CD14-positive monocyte (primary cell): ENCODE data around the gene TMEM150C. TPM values are rescaled to one million over a fixed set of nuclear protein-coding genes. Genes with fewer than 3 reads are reported as not detected.

Source experiments
- DNase-seq, 3 donors: peaks; one replicate each; pipeline ENCODE4 v3.0.0-alpha.2; 2011 to 2022
- H2AFZ ChIP-seq: 2 replicates; pipeline ENCODE4 v1.6.0; 2012; ENCODE audit warnings: mild to moderate bottlenecking, low read depth, low read length, inconsistent platforms; ENCODE audit not compliant: insufficient read depth, poor library complexity, severe bottlenecking
- H3K27ac ChIP-seq, 2 donors: 1 replicate in 1 of 2; 2 replicates in 1 of 2; pipeline ENCODE4 v1.5.1; 2012 to 2013; ENCODE audit warnings: low read length in 2 of 2, control low read depth in 1 of 2, inconsistent platforms in 1 of 2, low read depth in 1 of 2, mild to moderate bottlenecking in 1 of 2
- H3K27me3 ChIP-seq, 2 donors: one replicate each; pipeline versions ENCODE4 v1.6.0 to v1.6.1; 2011 to 2013; ENCODE audit warnings: low read length in 2 of 2; ENCODE audit not compliant: control insufficient read depth in 2 of 2, insufficient read depth in 2 of 2
- H3K36me3 ChIP-seq, 2 donors: replicated peaks in 1 of 2; 1 replicate in 1 of 2; 2 replicates in 1 of 2; pipeline versions ENCODE4 v1.5.1 to v1.6.1; 2012 to 2013; ENCODE audit warnings: low read length in 2 of 2, control low read depth in 1 of 2, inconsistent platforms in 1 of 2, mild to moderate bottlenecking in 1 of 2; ENCODE audit not compliant: insufficient read depth in 2 of 2, control insufficient read depth in 1 of 2
- H3K4me1 ChIP-seq, 2 donors: 1 replicate in 1 of 2; 2 replicates in 1 of 2; pipeline versions ENCODE4 v1.5.1 to v1.6.1; 2012 to 2013; ENCODE audit warnings: low read length in 2 of 2, control low read depth in 1 of 2, inconsistent platforms in 1 of 2, mild to moderate bottlenecking in 1 of 2, moderate library complexity in 1 of 2; ENCODE audit not compliant: insufficient read depth in 2 of 2, control insufficient read depth in 1 of 2
- H3K4me2 ChIP-seq: replicated peaks from 2 replicates; pipeline ENCODE3; 2012; ENCODE audit warnings: low read length, moderate library complexity, mild to moderate bottlenecking; ENCODE audit not compliant: poor library complexity, severe bottlenecking; ENCODE audit errors: extremely low read depth
- H3K4me3 ChIP-seq, 3 experiments: fragments of 200-600 bp in 1 of 3; sonication (generic) in 1 of 3; replicated peaks in 1 of 3; 1 replicate in 2 of 3; 2 replicates in 1 of 3; pipeline ENCODE4 v1.5.1; 2011 to 2013; ENCODE audit warnings: low read length in 3 of 3, mild to moderate bottlenecking in 3 of 3, control low read depth in 2 of 3, low read depth in 2 of 3, inconsistent platforms in 1 of 3, moderate library complexity in 1 of 3
- H3K79me2 ChIP-seq: 2 replicates; pipeline ENCODE4 v1.6.0; 2012; ENCODE audit warnings: mild to moderate bottlenecking, control low read depth, inconsistent platforms, low read length, moderate library complexity; ENCODE audit not compliant: insufficient read depth
- H3K9ac ChIP-seq: 2 replicates; pipeline ENCODE4 v1.6.0; 2017; ENCODE audit warnings: low read length, mild to moderate bottlenecking; ENCODE audit not compliant: insufficient read depth, poor library complexity, severe bottlenecking
- H3K9me3 ChIP-seq, 2 donors: replicated peaks in 1 of 2; 1 replicate in 1 of 2; 2 replicates in 1 of 2; pipeline versions ENCODE4 v1.5.1 to v1.6.1; 2012 to 2013; ENCODE audit warnings: low read length in 2 of 2, control low read depth in 1 of 2; ENCODE audit not compliant: control insufficient read depth in 1 of 2, insufficient read depth in 1 of 2
- H4K20me1 ChIP-seq: 2 replicates; pipeline ENCODE4 v1.6.0; 2012; ENCODE audit warnings: mild to moderate bottlenecking, low read length, control low read depth, moderate library complexity; ENCODE audit not compliant: insufficient read depth
- H3K27ac Mint-ChIP-seq, 7 donors: one replicate each; pipeline ENCODE4 v1.8.0; 2020; ENCODE audit warnings: mild to moderate bottlenecking in 7 of 7, mixed read lengths in 7 of 7, moderate library complexity in 6 of 7, inconsistent platforms in 2 of 7
- H3K27me3 Mint-ChIP-seq, 3 donors: one replicate each; pipeline ENCODE4 v1.8.0; 2021 to 2022; ENCODE audit warnings: low read depth in 3 of 3, mild to moderate bottlenecking in 3 of 3, mixed read lengths in 3 of 3, moderate library complexity in 3 of 3, inconsistent platforms in 1 of 3
- H3K36me3 Mint-ChIP-seq, 2 donors: one replicate each; pipeline ENCODE4 v1.8.0; 2020; ENCODE audit warnings: mixed read lengths in 2 of 2, inconsistent platforms in 1 of 2, mild to moderate bottlenecking in 1 of 2
- H3K4me1 Mint-ChIP-seq: one replicate; pipeline ENCODE4 v1.8.0; 2020; ENCODE audit warnings: mild to moderate bottlenecking, mixed read lengths
- H3K4me3 Mint-ChIP-seq, 2 donors: one replicate each; pipeline ENCODE4 v1.8.0; 2020; ENCODE audit warnings: mild to moderate bottlenecking in 2 of 2, mixed read lengths in 2 of 2, moderate library complexity in 1 of 2
- H3K9me3 Mint-ChIP-seq, 7 donors: one replicate each; pipeline ENCODE4 v1.8.0; 2020 to 2022; ENCODE audit warnings: mixed read lengths in 7 of 7, mild to moderate bottlenecking in 6 of 7, moderate library complexity in 6 of 7, inconsistent platforms in 2 of 7
- WGBS: methylation state at CpG from one replicate; pipeline ENCODE4 v1.1.5; 2013; ENCODE audit warnings: missing lambda C conversion rate; ENCODE audit not compliant: insufficient coverage; 5-methylcytosine and 5-hydroxymethylcytosine counted together
- intact Hi-C, 2 donors: fragments of 100-400 bp; cut with micrococcal nuclease; formaldehyde crosslinking; loops; one replicate each; pipeline versions ENCODE4 v1.15.0 to v1.15.1; 2023
- polyA plus RNA-seq, 3 donors: library from polyadenylated mRNA; depleted of rRNA in 1 of 3; unstranded in 2 of 3; stranded (reverse) in 1 of 3; fragments of 300-500 nt in 2 of 3; fragments of >200 nt in 1 of 3; fragmentation: Illumina TruSeq in 2 of 3; gene quantifications; 1 replicate in 2 of 3; 2 replicates in 1 of 3; pipeline ENCODE4 v1.2.3, GENCODE V29; 2012 to 2021
- TF ChIP-seq, protein P1 (sequence below): fragments of 200-600 bp; IDR thresholded peaks from one replicate; pipeline ENCODE4 v1.8.0; 2022; ENCODE audit warnings: antibody characterized with exemption, mild to moderate bottlenecking

The TMEM150C gene
- polyA plus RNA-seq, 3 donors: not detected

DNA sequence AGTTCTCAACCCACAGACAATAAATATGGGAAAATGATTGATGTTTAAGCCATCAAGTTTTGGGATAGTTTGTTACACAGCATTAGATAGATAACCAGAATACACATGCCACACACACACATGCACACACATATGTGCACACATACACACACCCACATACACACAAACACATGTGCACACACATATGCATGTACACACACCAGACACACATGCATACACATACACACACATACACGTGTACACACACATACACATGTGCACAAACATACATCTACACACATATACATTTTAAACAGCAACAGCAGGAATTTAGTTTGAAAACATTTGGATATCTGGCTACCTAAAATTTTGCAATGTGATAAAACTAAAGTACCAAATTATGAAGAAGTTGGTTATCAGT lies 42.7 kb upstream of the TMEM150C start:
- H3K4me1 ChIP-seq: no peaks in the 10 kb centered on the region
- H3K27ac Mint-ChIP-seq: no peak overlapping the region
- 100% methylated on average over 1 of the region's 1 CpG for WGBS

DNA sequence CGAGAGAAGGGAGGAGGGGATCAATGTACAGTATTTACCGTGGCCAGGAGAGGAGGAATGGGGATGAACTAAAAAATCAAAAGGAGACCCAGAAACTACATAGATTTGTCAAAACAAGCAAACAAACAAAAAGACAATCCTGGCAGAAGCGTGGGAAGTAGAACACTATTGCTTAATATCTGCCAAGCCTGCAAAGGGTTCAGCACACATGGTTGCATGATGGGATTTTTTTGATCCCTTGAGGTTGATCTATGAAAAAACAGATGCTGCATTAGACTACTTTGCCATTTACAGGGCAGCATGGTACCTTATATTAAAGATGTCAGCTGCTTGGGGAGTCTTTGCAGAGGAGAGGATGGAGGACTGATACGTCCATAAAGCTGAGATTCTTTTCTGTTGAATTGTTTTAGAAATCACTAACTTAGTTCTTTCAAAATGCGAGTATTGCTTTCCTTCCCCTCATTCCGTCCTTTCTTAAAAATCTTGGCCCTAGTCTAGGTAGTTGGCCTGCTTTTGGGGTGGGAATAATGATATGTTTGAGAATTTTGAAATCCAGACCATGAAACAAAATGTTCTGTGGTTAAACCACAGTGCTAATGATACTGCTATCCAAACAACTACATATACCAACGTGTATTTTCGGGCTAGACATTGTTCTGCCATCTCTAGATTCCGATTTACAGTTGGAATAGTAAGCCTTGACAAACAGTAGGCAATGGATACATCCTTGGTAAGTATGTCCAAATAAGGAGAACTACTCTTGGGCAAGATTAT lies 39.6 kb upstream of the TMEM150C start:
- Histone ChIP-seq H3K4me3 (no peak overlapping the region), H3K9me3 (no peaks in the 10 kb centered on the region), H3K36me3 (no peaks in the 10 kb centered on the region), H3K4me2 (no peak overlapping the region), H3K9ac (no peak overlapping the region), H3K4me1 (no peaks in the 10 kb centered on the region), H3K27me3 (no peaks in the 10 kb centered on the region), H2AFZ (no peak overlapping the region), H4K20me1 (no peaks in the 10 kb centered on the region), H3K79me2 (no peaks in the 10 kb centered on the region), H3K27ac (no peak overlapping the region)
- Mint-ChIP-seq H3K27me3 (peaks cover 0 to 2% (median 0%) of the 10 kb centered on the region in 3 donors), H3K36me3 (no peaks in the 10 kb centered on the region), H3K4me1 (no peaks in the 10 kb centered on the region), H3K9me3 (no peaks in the 10 kb centered on the region), H3K4me3 (no peak overlapping the region), H3K27ac (no peak overlapping the region)
- WGBS: 80% methylated on average over 1 of the region's 9 CpGs
- intact Hi-C loops: no loop called here
- TF ChIP-seq, protein P1, sequence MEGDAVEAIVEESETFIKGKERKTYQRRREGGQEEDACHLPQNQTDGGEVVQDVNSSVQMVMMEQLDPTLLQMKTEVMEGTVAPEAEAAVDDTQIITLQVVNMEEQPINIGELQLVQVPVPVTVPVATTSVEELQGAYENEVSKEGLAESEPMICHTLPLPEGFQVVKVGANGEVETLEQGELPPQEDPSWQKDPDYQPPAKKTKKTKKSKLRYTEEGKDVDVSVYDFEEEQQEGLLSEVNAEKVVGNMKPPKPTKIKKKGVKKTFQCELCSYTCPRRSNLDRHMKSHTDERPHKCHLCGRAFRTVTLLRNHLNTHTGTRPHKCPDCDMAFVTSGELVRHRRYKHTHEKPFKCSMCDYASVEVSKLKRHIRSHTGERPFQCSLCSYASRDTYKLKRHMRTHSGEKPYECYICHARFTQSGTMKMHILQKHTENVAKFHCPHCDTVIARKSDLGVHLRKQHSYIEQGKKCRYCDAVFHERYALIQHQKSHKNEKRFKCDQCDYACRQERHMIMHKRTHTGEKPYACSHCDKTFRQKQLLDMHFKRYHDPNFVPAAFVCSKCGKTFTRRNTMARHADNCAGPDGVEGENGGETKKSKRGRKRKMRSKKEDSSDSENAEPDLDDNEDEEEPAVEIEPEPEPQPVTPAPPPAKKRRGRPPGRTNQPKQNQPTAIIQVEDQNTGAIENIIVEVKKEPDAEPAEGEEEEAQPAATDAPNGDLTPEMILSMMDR: no peak
- no peak for DNase-seq

More for the DNA sequence above, 42.7 kb upstream of the TMEM150C start:
- H4K20me1 ChIP-seq: no peaks in the 10 kb centered on the region
- H2AFZ ChIP-seq: no peak overlapping the region
- intact Hi-C loops: no loop called here
- TF ChIP-seq, protein P1: no peak
- H3K4me3 Mint-ChIP-seq: no peak overlapping the region
- H3K27me3 Mint-ChIP-seq: no peaks in the 10 kb centered on the region
- no peaks in the 10 kb centered on the region for H3K79me2 ChIP-seq
- H3K36me3 ChIP-seq: no peaks in the 10 kb centered on the region
- H3K4me2 ChIP-seq: no peak overlapping the region
- no peaks in the 10 kb centered on the region for H3K27me3 ChIP-seq
- H3K9me3 ChIP-seq: no peaks in the 10 kb centered on the region
- no peak overlapping the region for H3K27ac ChIP-seq
- H3K4me3 ChIP-seq: no peak overlapping the region
- H3K36me3 Mint-ChIP-seq: no peaks in the 10 kb centered on the region
- no peak overlapping the region for H3K9ac ChIP-seq
- H3K4me1 Mint-ChIP-seq: no peaks in the 10 kb centered on the region
- DNase-seq: no peak
- H3K9me3 Mint-ChIP-seq: peaks cover 0 to 2% (median 0%) of the 10 kb centered on the region in 7 donors
